Measurements from ENCODE around the gene SNX10.

The SNX10 gene

DNA sequence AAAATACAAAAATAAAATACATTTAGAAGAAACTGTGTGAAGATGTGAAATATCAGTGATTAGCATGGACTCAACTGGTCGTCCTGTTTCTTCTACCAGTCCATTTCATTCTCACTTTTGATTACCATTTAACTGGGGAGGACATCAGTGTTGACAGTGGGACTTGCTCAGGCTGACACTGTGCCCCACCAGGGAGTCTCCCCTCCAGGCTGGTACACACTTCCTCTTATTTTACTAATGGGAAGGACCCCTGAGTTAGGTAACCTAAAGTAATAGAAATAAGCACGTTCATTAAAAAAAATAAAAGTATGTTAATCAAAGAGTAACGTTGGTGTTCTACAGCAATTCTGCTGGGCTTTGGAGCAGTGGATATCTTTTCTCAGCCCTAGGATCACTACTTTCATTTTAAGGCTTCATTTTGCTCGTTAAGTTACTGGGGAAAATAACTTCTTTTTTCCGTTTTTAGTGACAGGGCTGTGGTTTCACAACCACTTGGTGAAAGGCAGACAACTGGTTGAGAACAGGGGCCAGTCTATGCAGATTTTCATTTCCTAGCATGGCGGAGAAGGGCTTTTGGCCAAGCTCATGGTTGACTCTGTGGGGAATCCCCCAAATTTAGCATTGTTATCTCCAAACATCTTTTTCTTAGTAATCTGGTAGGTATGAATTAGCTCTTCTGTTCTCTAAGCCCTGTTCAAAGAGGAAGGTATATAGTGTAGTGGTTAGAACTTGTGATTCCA is 2.1 kb downstream of the SNX10 start:
- no peak overlapping the region for H3K4me3 ChIP-seq (ENCODE audit: low read depth, low read length)
- DNase-seq (ENCODE audit: low read depth): no peak
- TF ChIP-seq CTCF (IDR thresholded peaks at IDR 0.05; ENCODE audit: low read depth, low read length, missing control alignments): no peak
- in situ Hi-C loops (cut with HindIII; ENCODE audit: low sequenced_read_pairs): no loop called here

- TF ChIP-seq CTCF (IDR thresholded peaks at IDR 0.05; ENCODE audit: low read depth, low read length, missing control alignments): no peak
- H3K4me3 ChIP-seq (ENCODE audit: low read depth, low read length): no peak overlapping the region
- no peak for DNase-seq (ENCODE audit: low read depth)
- in situ Hi-C loops (cut with HindIII; ENCODE audit: low sequenced_read_pairs): no loop called here
These were observed 3.4 kb downstream of the SNX10 start for GRCh38 chr7:26295015-26295414.

DNA sequence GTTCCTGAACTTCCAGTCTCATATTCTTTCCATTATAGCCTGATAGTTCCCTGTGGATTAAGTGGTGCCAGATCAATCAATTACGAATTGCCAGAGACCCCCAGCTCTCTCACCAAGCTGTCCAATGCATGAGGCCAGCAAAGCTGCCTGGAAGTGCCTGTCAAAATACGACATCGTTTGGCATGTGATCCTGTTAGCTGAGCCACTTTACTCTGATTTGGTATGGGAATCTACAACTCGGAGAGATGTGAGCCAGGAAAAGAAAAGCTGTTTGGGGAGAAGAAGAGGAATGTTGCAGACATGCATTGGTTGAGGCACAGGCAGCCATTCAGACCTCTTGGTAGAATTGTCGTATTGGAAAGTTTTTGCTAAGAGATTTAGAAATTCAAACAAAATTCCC is 3.9 kb downstream of the SNX10 start:
- no peak for DNase-seq (ENCODE audit: low read depth)
- H3K4me3 ChIP-seq (ENCODE audit: low read depth, low read length): no peak overlapping the region
- in situ Hi-C loops (cut with HindIII; ENCODE audit: low sequenced_read_pairs): no loop called here
- TF ChIP-seq CTCF (IDR thresholded peaks at IDR 0.05; ENCODE audit: low read depth, low read length, missing control alignments): no peak

DNA sequence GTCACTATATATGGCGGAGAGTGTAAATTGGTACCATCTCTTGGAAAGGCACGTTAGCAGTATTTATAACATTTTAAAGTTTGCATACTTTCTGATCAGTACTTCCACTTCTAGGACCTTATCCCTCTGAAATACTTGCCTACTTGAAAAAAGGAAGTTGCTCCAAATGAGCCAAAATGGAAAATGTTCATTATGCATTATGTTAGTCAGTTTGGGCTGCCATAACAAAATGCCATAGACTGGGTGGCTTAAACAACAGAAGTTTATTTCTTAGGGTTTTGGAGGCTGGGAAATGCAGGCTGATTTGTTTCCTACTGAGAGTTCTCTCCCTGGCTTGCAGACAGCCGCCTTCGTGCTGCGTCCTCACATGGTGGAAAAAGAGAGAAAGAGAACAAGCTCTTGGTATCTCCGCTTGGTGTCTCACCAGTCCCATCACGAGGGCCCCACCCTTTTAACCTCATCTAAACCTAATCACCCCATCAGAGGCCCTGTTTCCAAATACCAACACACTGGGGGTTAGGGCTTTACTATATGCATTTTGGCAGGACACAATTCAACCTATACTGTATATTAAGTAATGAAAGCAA is 6.9 kb downstream of the SNX10 start:
- in situ Hi-C loops (cut with HindIII; ENCODE audit: low sequenced_read_pairs): no loop called here
- no peak overlapping the region for H3K4me3 ChIP-seq (ENCODE audit: low read depth, low read length)
- no peak for DNase-seq (ENCODE audit: low read depth)
- TF ChIP-seq CTCF (IDR thresholded peaks at IDR 0.05; ENCODE audit: low read depth, low read length, missing control alignments): no peak

- H3K4me3 ChIP-seq (ENCODE audit: low read depth, low read length): no peak overlapping the region
- in situ Hi-C loops (cut with HindIII; ENCODE audit: low sequenced_read_pairs): no loop called here
- DNase-seq (ENCODE audit: low read depth): no peak
- TF ChIP-seq CTCF (IDR thresholded peaks at IDR 0.05; ENCODE audit: low read depth, low read length, missing control alignments): no peak
These were observed 13.6 kb downstream of the SNX10 start for GRCh38 chr7:26305090-26305868.

DNA sequence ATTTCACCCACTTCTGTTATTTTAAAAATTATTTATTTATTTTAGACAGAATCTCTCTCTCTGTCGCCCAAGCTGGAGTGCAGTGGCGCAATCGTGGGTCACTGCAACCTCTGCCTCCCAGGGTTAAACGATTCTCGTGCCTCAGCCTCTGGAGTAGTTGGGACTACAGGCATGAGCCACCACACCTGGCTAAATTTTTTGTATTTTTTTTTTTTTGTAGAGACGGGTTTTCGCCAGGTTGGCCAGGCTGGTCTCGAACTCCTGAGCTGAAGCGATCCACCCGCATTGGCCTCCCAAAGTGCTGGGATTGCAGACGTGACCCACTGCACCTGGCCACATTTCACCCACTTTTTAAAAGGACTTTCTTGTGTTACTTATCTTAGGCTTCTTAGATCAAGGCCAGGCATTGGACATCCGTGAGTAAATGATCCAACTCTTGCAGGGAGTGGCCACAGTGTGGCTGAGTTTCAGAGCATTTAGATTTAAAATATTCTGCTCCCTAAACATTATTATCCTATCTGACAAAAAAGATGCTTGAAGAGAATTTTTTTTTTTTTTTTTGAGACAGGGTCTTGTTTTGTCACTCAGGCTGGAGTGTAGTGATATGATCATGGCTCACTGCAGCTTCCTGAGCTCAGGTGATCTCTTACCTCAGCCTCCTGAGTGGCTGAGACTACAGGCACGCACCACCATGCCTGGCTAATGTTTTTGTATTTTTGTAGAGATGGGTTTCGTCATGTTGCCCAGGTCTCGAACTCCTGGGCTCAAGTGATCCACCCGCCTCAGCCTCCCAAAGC is 14.4 kb downstream of the SNX10 start:
- H3K4me3 ChIP-seq (ENCODE audit: low read depth, low read length): no peak overlapping the region
- in situ Hi-C loops (cut with HindIII; ENCODE audit: low sequenced_read_pairs): no loop called here
- no peak for DNase-seq (ENCODE audit: low read depth)
- TF ChIP-seq CTCF (IDR thresholded peaks at IDR 0.05; ENCODE audit: low read depth, low read length, missing control alignments): no peak
